ENCODE data around the gene KRTAP3-2.

KRTAP3-2 gene

GRCh38 chr17:41010441-41010840, 10.7 kb upstream of the KRTAP3-2 start:
- DNase-seq (ENCODE audit: low read depth), result no peak

DNA sequence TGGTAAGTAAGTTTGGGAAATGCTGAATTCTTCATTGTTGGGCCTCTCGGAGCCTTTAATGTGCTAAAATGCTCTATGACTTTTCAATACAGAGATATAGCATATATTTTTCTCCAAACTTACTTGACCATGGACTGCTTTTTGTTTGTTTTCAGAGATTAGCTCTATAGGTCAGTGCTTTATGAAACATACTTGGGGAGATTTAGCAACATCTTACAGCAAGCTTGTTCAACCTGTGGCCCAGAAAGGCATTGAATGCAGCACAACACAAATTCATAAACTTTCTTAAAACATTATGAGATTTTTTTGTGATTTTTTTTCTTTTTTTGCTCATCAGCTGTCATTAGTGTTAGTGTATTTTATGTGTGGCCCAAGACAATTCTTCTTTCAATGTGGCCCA, 10.2 kb upstream of the KRTAP3-2 start:
- no peak for DNase-seq (ENCODE audit: low read depth)

- DNase-seq (ENCODE audit: low read depth), result no peak
These were observed 9.6 kb upstream of the KRTAP3-2 start for GRCh38 chr17:41009301-41009760.

- DNase-seq (ENCODE audit: low read depth), result no peak
These were observed 9.1 kb upstream of the KRTAP3-2 start, which contains the start of gene KRTAP3-1 for GRCh38 chr17:41008811-41009210. KRTAP3-1 (minus strand) TSS chr17:41009128; CDS start chr17:41009074, 54 bp downstream.

- DNase-seq (ENCODE audit: low read depth), result no peak
These were observed 4.7 kb upstream of the KRTAP3-2 start for GRCh38 chr17:41004397-41004796.

DNA sequence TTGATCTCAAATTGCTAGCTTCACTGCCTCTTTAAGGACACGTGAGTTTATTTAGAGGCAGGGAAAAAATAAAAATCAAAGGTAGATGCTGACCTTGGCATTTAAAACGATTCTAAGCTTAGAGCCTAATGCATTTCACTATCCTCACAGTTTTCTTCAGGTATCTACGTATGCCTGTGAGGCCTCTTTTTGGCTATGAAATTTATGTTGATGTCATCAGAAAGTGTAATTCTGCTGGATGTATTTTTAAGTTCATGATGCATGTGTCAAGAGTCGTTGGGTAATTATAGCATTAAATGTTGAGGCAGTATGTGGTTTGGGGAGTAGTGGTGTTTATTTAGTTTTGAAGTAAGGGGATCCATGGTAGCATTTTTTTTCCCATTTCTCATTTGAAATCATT, 4.2 kb upstream of the KRTAP3-2 start:
- DNase-seq (ENCODE audit: low read depth), result no peak

DNA sequence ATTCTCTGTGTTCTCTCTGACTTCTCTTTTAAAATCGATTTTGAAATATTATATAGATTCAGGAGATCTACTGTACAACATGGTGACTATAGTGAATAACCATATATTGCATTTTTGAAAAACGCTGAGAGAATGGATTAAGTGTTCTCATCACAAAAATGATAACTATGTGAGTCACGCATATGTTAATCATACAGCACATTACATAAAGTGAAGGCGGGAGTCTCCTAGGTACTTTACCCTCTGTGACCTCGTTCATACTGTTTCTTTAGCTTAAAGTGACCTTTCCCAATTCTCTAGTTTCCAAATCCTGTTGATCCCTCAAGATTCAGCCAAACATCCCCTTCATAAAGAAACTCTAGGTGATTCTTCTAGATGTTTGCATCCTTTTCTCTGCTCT, 3.1 kb upstream of the KRTAP3-2 start:
- DNase-seq (ENCODE audit: low read depth), result no peak

DNA sequence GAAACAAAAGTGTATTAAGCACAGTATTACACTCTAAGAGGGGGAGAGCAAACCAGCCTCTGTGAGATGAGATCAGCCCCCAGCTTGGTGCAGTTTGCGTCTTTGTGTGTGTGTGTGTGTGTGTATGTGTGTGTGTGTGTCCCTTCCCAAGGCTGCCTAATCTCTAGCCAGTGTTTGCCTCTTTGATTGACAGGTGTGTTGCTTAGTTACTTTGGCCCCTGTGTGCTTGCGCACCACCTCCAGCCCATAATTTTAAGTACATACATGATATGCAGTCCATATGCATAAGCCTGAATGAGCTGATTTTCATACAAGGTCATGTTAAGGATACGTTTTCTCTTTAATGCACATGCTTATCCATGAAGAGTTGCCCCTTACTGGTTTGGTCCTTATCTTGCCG, 2.1 kb upstream of the KRTAP3-2 start:
- DNase-seq (ENCODE audit: low read depth), result no peak

DNA sequence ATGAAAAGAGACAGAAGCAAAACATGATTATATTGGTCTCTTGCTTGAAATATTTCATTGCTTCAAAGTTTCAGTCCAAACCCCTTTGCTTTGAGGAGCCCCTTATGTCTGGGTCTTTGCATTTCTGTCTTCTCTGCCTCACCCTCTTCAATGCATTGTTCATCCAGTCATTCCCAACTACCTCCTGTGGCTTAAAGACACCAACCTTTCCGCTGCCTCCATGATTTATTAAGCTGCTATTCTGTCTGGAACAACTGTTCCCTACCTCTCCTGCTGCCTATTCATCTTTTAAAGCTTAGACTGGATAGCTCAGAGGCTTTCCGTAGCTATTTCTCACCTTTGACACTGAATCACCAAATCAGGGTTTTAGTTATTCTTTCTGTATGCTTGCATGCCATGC, 2.3 kb downstream of the KRTAP3-2 start:
- no peak for DNase-seq (ENCODE audit: low read depth)

DNA sequence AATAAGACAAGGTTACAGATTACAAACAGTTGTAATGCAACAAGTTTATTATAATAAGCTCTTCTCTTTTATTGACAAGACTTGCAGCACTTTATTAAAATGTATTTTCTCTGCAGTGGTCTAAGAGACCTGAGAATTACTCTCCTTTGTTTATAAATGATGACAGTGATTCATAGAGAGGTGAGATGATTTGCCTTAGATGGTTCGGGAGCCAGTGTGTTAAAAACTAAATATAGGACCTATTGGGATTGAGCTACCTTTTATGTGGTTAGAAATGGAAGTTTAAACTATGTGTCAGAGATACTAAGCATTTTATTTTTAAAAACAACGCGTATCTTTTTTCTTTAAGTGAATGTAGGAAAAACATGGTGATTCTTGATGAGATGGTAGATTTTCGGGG, 2.9 kb downstream of the KRTAP3-2 start:
- DNase-seq (ENCODE audit: low read depth), result no peak

DNA sequence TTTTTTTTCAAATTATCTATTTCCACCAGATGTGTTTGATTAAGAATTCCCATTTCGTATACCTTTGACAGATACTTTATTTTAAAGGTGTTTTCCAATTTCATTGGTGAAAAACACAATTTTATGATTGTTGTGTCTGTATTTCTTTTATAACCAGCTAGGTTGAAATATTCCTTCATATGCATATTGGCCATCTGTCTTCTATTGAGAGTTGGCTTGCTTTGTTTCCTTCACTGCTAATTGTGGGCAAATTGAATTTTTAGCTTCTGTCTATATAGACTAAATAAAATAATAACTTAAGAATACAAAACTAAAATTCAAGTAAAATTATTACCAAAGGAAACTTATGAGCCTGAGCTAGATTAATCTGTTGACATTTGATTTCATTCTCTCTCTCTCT, 4.6 kb downstream of the KRTAP3-2 start:
- no peak for DNase-seq (ENCODE audit: low read depth)

- DNase-seq (ENCODE audit: low read depth), result no peak
These were observed 5.9 kb downstream of the KRTAP3-2 start, which contains the start of gene KRTAP3-3 for GRCh38 chr17:40993839-40994238. KRTAP3-3 (minus strand) TSS chr17:40994164; CDS start chr17:40994097, 67 bp downstream.

GRCh38 chr17:40993084-40993483, 6.6 kb downstream of the KRTAP3-2 start:
- DNase-seq (ENCODE audit: low read depth), result no peak

- no peak for DNase-seq (ENCODE audit: low read depth)
These were observed 7.0 kb downstream of the KRTAP3-2 start for GRCh38 chr17:40992666-40993065.

DNA sequence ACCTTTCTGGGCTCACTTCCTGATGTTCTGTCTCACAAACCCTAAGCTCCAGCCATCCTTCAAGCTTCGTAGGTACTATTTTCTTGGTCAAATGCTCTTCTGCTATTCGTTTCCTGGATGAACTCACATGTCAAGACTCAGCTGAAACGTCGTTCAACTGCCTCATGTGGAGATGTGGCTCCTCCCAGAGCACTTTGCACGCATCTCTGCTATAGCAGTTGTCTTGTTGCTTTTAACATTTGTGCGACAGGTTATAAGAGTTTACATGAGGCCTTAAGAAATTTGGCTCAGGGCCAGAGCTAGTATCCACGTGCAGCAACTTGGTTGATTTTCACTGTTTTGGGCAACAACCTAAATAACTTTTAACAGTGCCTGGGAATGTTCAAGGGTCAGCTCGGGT, 12.8 kb downstream of the KRTAP3-2 start:
- DNase-seq (ENCODE audit: low read depth), result no peak

DNA sequence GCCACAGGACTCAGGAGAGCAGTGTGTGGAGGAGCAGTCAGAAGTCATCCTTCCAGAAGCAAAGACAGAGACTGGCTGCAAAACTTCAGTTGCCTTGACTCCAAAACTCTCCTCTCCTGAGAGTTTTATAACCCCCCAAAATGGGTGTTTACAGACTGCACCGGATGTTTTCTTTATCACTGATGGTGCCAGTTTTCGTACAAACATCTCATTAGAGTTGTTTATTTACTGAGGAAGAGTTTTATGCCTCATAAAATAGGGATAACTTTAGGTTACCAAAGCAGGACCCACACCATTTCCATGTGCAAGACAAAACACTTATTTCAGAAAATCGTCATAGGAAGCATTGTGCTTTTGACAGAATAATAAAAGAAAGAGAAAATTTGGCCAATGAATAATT, 15.5 kb downstream of the KRTAP3-2 start, which contains the start of gene KRT40:
KRT40 (minus strand) TSS at position 101 of the 400 bp plus-strand sequence; CDS start at position 48, 53 bp downstream.
- no peak for DNase-seq (ENCODE audit: low read depth)

- DNase-seq (ENCODE audit: low read depth), result no peak
These were observed 18.6 kb downstream of the KRTAP3-2 start for GRCh38 chr17:40981115-40981514.

DNA sequence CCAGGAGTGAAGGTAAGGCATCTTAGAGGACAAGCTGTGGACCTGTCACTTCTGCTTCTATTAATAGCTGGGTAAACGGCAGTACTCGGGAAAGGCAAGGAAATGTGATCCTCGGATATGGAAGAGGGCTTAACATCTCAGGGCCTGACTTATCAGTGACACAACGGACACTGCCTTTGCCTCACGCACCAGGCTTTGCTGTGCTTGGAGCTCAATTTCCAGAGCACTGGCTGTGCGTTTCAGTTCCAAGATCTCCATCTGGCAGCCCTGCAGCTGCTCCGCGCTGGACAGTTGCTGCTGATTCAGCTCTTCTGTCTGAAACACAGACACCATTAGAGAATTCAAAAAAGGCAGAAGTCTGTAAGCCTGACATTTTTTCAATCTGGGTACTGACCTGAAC, 19.1 kb downstream of the KRTAP3-2 start:
- DNase-seq (ENCODE audit: low read depth), result no peak

DNA sequence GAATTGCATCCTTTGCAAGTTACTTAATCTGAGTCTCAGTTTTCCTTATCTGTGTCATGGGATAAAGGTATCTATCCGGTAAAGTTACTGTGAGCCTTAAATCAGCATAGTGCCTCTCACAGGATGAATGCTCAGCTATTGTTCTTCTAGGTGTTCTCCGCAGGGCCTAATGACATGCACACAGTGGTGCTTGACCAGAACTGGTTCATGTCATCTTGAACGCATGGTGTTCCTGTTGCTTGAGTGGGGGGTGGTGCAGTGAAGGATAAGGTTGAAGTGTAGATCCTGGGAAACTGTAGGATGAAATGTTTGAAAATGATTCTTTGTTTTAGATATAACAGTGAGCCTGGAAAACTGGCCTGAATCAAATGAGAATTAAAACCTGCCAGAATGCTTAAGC, 19.6 kb downstream of the KRTAP3-2 start:
- no peak for DNase-seq (ENCODE audit: low read depth)

DNA sequence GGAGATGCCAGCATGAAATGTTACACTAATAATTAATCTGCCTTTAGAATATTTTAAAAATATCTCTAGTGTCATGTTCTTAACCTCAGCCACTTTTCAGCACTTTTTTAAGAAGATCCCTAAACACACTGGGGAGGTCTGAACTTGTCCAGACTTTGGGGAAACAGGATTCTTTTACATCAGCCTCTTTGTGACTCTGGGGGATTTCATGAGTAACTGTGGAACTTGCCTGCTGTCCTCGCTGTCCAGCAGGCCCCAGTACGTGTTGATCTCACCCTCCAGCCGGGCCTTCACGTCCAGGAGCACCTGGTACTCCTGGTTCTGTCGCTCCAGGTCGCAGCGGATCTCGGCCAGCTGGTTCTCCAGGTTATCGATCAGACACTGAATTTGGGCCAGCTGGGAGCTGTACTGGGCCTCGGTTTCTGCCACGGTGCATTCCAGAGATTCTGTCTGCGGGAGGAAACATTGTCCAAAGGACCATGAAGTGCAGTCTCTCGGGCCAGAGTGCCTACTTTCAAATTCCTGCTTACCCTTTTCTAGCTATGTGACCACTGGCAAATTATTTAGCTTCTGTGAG, 21.0 kb downstream of the KRTAP3-2 start:
- no peak for DNase-seq (ENCODE audit: low read depth)

- no peak for DNase-seq (ENCODE audit: low read depth)
These were observed 24.2 kb downstream of the KRTAP3-2 start for GRCh38 chr17:40975516-40975915.

GRCh38 chr17:40974366-40974765, 25.3 kb downstream of the KRTAP3-2 start:
- no peak for DNase-seq (ENCODE audit: low read depth)

GRCh38 chr17:40967582-40967981, 32.1 kb downstream of the KRTAP3-2 start:
- DNase-seq (ENCODE audit: low read depth), result no peak

DNA sequence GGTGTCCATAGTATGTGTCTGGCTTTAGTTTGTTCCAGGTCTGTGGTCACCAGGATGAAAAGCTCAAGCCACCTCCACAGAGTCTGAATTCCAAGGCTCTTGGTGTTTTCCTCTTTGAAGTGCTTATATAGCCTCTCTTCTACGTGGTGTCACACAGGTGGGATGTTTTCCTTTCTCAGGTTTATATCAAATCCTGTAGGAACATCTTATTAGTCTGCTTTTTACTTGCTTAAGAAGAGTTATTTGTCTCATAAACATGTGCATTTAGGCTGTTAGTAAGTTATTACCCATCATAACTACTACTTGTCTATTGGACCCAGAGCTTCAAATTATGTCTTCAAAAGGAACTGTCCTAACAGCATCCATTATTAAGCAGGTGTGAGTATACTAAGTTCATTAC, 32.9 kb downstream of the KRTAP3-2 start, which contains the start of gene KRT39:
KRT39 (minus strand) TSS at position 101 of the 400 bp plus-strand sequence; CDS start at position 9, 92 bp downstream.
- DNase-seq (ENCODE audit: low read depth), result no peak
